Panc1 (cell line): ENCODE data around the gene OSBPL1A. TPM values are rescaled to one million over a fixed set of nuclear protein-coding genes. Genes with fewer than 3 reads are reported as not detected.
A peak's percentile ranks its signal among the peaks of the same experiment; 100 is the strongest.

ENCODE experiments used
- ATAC-seq: fragments of 200-7000 bp; cut with Tn5 transposase; 2 replicates; pipeline ENCODE4 v1.9.1; 2020; ENCODE audit warnings: mild to moderate bottlenecking, moderate library complexity
- BruUV-seq: library from RNA; stranded (reverse); fragments of 400-500 nt; replicated peaks from 2 replicates; lab custom pipeline; 2021; lab: Mats Ljungman, UMichigan
- CTCF ChIA-PET: fragments of 300-600 bp; sonication (Branson Sonifier 250); formaldehyde crosslinking; loops from one replicate; lab custom pipeline; 2022; ENCODE audit warnings: antibody characterized with exemption; lab: Charles Lee
- POLR2A ChIA-PET: fragments of 300-600 bp; sonication (Branson Sonifier 250); formaldehyde crosslinking; loops from one replicate; lab custom pipeline; 2022; ENCODE audit warnings: antibody characterized with exemption; lab: Charles Lee
- DNase-seq: peaks from one replicate; pipeline ENCODE4 v3.0.0-alpha.2; 2010; ENCODE audit warnings: low read depth, low spot score
- H3K27ac ChIP-seq: 2 replicates; pipeline ENCODE4 v1.5.1; 2011; ENCODE audit warnings: mild to moderate bottlenecking, low read length, inconsistent platforms
- H3K27me3 ChIP-seq: fragments of 200-500 bp; sonication (Bioruptor generic); 2 replicates; pipeline ENCODE4 v1.6.0; 2014; ENCODE audit warnings: low read length, inconsistent platforms; ENCODE audit not compliant: control insufficient read depth, insufficient read depth
- H3K36me3 ChIP-seq: fragments of 200-500 bp; sonication (Bioruptor generic); 2 replicates; pipeline ENCODE4 v1.5.1; 2014; ENCODE audit warnings: inconsistent platforms, mild to moderate bottlenecking, low read length, moderate library complexity; ENCODE audit not compliant: control insufficient read depth, insufficient read depth
- H3K4me1 ChIP-seq: 2 replicates; pipeline ENCODE4 v1.5.1; 2011; ENCODE audit warnings: inconsistent platforms, mild to moderate bottlenecking, low read length, moderate library complexity; ENCODE audit not compliant: control insufficient read depth, insufficient read depth
- H3K4me3 ChIP-seq, 2 experiments: 2 replicates each; pipeline ENCODE4 v1.5.1; 2011 to 2012; ENCODE audit warnings: low read depth in 2 of 2, low read length in 2 of 2, mild to moderate bottlenecking in 2 of 2, inconsistent platforms in 1 of 2, moderate library complexity in 1 of 2
- H3K9me3 ChIP-seq: fragments of 200-500 bp; sonication (Bioruptor generic); 2 replicates; pipeline ENCODE4 v1.5.1; 2014; ENCODE audit warnings: low read depth, mild to moderate bottlenecking, inconsistent platforms, low read length, moderate library complexity; ENCODE audit not compliant: control insufficient read depth, insufficient read depth
- POLR2AphosphoS5 ChIP-seq: IDR thresholded peaks from 2 replicates; pipeline ENCODE4 v1.6.1; 2012; ENCODE audit warnings: mild to moderate bottlenecking, low read depth, low read length, moderate library complexity
- SIN3A ChIP-seq: IDR thresholded peaks from 2 replicates; pipeline ENCODE4 v1.6.1; 2012; ENCODE audit warnings: low read depth, mild to moderate bottlenecking, low read length, moderate library complexity, borderline replicate concordance; ENCODE audit not compliant: insufficient read depth
- TCF7L2 ChIP-seq: IDR thresholded peaks from 2 replicates; pipeline ENCODE4 v1.6.1; 2011; ENCODE audit warnings: mild to moderate bottlenecking, low read depth, low read length, inconsistent platforms
- in situ Hi-C: cut with HindIII; loops from 2 replicates; pipeline ENCODE4 v1.10.0; 2016; ENCODE audit warnings: low sequenced_read_pairs, low pct_unique_long_range_greater_than_20kb
- intact Hi-C: fragments of 100-400 bp; cut with micrococcal nuclease; formaldehyde crosslinking; loops from one replicate; pipeline ENCODE4 v1.10.0; 2022; ENCODE audit not compliant: unreplicated experiment
- total RNA-seq: library from RNA; stranded (reverse); gene quantifications from one replicate; pipeline ENCODE4 v1.2.1, GENCODE V29; 2021; ENCODE audit not compliant: unreplicated experiment
- TF ChIP-seq, protein P1 (sequence below), 2 experiments: IDR thresholded peaks; 2 replicates each; pipeline ENCODE4 v1.6.1; 2011 to 2012; ENCODE audit warnings: low read depth in 2 of 2, control low read depth in 1 of 2, low read length in 1 of 2, mild to moderate bottlenecking in 1 of 2, moderate library complexity in 1 of 2; ENCODE audit not compliant: insufficient read depth in 1 of 2
- TF ChIP-seq, protein P2 (sequence below): fragments of 450-650 bp; IDR thresholded peaks from 2 replicates; pipeline ENCODE4 v1.5.1; 2017; ENCODE audit warnings: mild to moderate bottlenecking

OSBPL1A gene
- total RNA-seq, 1 experiment from 2014 or later, result 50.5 TPM

DNA sequence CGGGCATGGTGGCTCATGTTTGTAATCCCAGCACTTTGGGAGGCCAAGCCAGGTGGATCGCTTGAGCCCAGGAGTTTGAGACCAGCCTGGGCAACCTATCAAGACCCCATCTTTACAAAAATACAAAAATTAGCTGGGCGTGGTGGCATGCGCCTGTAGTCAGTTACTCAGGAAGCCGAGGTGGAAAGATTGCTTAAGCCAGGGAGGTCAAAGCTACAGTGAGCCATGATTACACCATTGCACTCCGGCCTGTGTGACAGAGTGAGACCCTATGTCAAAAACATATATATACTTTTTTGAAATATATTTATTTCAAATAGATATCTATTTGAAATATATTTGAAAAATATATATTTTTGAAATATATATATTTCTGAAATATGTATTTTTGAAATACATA is 10.9 kb downstream of the OSBPL1A start:
- in situ Hi-C loops, result no loop called here
- no peaks in the 10 kb centered on the region for H3K36me3 ChIP-seq
- no peak overlapping the region for H3K4me3 ChIP-seq
- H3K27ac ChIP-seq, result no peak overlapping the region
- BruUV-seq, result no TSS peak
- H3K27me3 ChIP-seq, result no peaks in the 10 kb centered on the region
- ChIA-PET CTCF (no interaction called here), POLR2A (no interaction called here)
- ATAC-seq (no peak), DNase-seq (no peak)
- intact Hi-C loops, result no loop called here
- H3K9me3 ChIP-seq, result no peaks in the 10 kb centered on the region
- H3K4me1 ChIP-seq, result no peaks in the 10 kb centered on the region
- TF ChIP-seq, protein P1, sequence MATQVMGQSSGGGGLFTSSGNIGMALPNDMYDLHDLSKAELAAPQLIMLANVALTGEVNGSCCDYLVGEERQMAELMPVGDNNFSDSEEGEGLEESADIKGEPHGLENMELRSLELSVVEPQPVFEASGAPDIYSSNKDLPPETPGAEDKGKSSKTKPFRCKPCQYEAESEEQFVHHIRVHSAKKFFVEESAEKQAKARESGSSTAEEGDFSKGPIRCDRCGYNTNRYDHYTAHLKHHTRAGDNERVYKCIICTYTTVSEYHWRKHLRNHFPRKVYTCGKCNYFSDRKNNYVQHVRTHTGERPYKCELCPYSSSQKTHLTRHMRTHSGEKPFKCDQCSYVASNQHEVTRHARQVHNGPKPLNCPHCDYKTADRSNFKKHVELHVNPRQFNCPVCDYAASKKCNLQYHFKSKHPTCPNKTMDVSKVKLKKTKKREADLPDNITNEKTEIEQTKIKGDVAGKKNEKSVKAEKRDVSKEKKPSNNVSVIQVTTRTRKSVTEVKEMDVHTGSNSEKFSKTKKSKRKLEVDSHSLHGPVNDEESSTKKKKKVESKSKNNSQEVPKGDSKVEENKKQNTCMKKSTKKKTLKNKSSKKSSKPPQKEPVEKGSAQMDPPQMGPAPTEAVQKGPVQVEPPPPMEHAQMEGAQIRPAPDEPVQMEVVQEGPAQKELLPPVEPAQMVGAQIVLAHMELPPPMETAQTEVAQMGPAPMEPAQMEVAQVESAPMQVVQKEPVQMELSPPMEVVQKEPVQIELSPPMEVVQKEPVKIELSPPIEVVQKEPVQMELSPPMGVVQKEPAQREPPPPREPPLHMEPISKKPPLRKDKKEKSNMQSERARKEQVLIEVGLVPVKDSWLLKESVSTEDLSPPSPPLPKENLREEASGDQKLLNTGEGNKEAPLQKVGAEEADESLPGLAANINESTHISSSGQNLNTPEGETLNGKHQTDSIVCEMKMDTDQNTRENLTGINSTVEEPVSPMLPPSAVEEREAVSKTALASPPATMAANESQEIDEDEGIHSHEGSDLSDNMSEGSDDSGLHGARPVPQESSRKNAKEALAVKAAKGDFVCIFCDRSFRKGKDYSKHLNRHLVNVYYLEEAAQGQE (IDR thresholded peaks at IDR 0.05; ENCODE audit: insufficient read depth in 1 of 2, low read depth in 2 of 2, low read length in 1 of 2), result no peak
- TF ChIP-seq SIN3A (no peak), POLR2AphosphoS5 (no peak), TCF7L2 (no peak)
- TF ChIP-seq, protein P2, sequence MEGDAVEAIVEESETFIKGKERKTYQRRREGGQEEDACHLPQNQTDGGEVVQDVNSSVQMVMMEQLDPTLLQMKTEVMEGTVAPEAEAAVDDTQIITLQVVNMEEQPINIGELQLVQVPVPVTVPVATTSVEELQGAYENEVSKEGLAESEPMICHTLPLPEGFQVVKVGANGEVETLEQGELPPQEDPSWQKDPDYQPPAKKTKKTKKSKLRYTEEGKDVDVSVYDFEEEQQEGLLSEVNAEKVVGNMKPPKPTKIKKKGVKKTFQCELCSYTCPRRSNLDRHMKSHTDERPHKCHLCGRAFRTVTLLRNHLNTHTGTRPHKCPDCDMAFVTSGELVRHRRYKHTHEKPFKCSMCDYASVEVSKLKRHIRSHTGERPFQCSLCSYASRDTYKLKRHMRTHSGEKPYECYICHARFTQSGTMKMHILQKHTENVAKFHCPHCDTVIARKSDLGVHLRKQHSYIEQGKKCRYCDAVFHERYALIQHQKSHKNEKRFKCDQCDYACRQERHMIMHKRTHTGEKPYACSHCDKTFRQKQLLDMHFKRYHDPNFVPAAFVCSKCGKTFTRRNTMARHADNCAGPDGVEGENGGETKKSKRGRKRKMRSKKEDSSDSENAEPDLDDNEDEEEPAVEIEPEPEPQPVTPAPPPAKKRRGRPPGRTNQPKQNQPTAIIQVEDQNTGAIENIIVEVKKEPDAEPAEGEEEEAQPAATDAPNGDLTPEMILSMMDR, result no peak

DNA sequence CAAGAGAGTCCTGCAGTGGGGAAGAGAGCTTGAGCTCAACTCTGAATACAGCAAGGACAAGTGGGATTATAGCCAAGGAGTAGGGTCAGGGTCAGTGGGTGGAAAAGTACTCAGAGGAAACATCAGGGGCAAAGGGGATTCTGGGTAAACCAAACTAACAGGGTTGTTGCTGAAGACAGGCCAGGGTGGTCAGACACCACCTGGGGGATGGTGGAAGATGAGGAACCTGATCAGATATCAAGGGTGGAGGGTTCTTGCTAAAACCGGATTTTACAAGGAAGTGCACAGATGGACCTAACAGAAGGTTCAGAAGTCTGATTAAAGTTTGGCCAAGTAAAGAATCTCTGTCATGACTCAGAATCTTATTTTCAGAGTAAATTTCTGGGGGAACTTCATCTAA is 16.5 kb downstream of the OSBPL1A start:
- in situ Hi-C loops, result no loop called here
- TSS peak; percentile 27 for BruUV-seq
- CTCF ChIA-PET, result no interaction called here
- no peak for TF ChIP-seq SIN3A
- H3K27ac ChIP-seq, result no peak overlapping the region
- DNase-seq (no peak), ATAC-seq (no peak)
- POLR2A ChIA-PET, result interaction anchor here (0.6 kb wide), 1 partner anchor 111 kb away, joined by 3 read pairs; no protein-coding TSS in a partner anchor
- no peaks in the 10 kb centered on the region for H3K36me3 ChIP-seq
- intact Hi-C loops, result no loop called here
- H3K9me3 ChIP-seq, result no peaks in the 10 kb centered on the region
- H3K27me3 ChIP-seq, result no peaks in the 10 kb centered on the region
- H3K4me1 ChIP-seq, result no peaks in the 10 kb centered on the region
- no peak overlapping the region for H3K4me3 ChIP-seq

DNA sequence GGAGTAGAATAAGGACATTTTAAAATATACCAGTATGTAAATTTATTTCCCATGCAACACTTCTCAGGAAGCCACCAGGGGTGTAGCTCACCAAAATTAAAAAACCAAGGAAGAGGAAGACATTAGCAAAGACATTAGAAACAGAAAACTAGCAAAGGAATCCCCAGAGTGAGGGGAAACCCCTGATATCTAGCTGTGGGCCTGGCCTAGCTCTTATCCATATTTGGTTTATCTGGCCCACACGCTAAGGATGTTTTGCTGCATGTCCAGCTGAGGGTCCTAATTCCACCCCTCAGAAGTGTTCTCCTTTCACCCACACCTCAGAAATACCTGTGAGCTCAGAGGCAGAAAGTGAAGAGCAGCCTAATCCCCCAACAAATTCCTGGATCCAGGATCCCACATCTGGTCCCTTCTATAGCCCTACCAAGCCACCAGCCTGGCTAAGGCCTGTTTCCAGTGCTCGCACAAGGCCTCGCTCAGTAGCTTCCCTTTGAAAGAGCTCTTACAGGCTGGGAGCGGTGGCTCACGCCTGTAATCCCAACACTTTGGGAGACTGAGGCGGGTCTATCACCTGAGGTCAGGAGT is 17.4 kb downstream of the OSBPL1A start:
- Histone ChIP-seq H3K36me3 (no peaks in the 10 kb centered on the region), H3K27me3 (no peaks in the 10 kb centered on the region), H3K4me3 (no peak overlapping the region), H3K27ac (no peak overlapping the region), H3K9me3 (no peaks in the 10 kb centered on the region), H3K4me1 (no peaks in the 10 kb centered on the region)
- TF ChIP-seq POLR2AphosphoS5, result no peak
- TF ChIP-seq, protein P1 (IDR thresholded peaks at IDR 0.05; ENCODE audit: insufficient read depth in 1 of 2, low read depth in 2 of 2, low read length in 1 of 2), result no peak
- TF ChIP-seq TCF7L2, result no peak
- TF ChIP-seq SIN3A, result no peak
- TF ChIP-seq, protein P2, result no peak
- DNase-seq (no peak), ATAC-seq (no peak)
- in situ Hi-C loops, result no loop called here
- ChIA-PET CTCF (no interaction called here), POLR2A (interaction anchor here (0.5 kb wide), 1 partner anchor 709 kb away, joined by 3 read pairs; no protein-coding TSS in a partner anchor)
- no TSS peak for BruUV-seq
- intact Hi-C loops, result no loop called here
